OCI-LY3 (cell line): ENCODE data around the gene HORMAD2.

ENCODE experiments used
- CTCF ChIP-seq: fragments of 200-600, 300-600 bp; sonication (generic); IDR thresholded peaks from 2 replicates; pipeline ENCODE4 v1.5.1; 2014; ENCODE audit warnings: antibody characterized with exemption, low read length, low read depth
- EZH2phosphoT487 ChIP-seq: fragments of 200-600 bp; shearing (Covaris generic); IDR thresholded peaks from 2 replicates; pipeline ENCODE4 v1.6.1; 2018; ENCODE audit warnings: antibody characterized with exemption, mixed run types, low read depth

- no peak for TF ChIP-seq EZH2phosphoT487
- TF ChIP-seq CTCF, result no peak
Measured at GRCh38 chr22:30031328-30031727, 48.9 kb upstream of the HORMAD2 start.
